Stomach (tissue), 4 donors: ENCODE results near the gene CDC7.

Experiments
- CTCF ChIP-seq, 7 experiments: fragments of 450-650 bp in 4 of 7; fragments of 200-600 bp in 3 of 7; sonication (generic) in 3 of 7; IDR thresholded peaks; one replicate each; pipeline ENCODE4 v1.5.1; 2016 to 2019; ENCODE audit warnings: antibody characterized with exemption in 7 of 7, control low read depth in 2 of 7, mild to moderate bottlenecking in 1 of 7
- POLR2AphosphoS5 ChIP-seq, 3 donors: sonication (generic); formaldehyde crosslinking; IDR thresholded peaks; one replicate each; pipeline ENCODE4 v1.6.1; 2016; ENCODE audit warnings: antibody characterized with exemption in 3 of 3

- TF ChIP-seq CTCF (IDR thresholded peaks at IDR 0.05) (no peak), POLR2AphosphoS5 (IDR thresholded peaks at IDR 0.05) (no peak)
These were observed 6.7 kb downstream of the CDC7 start for GRCh38 chr1:91507328-91507727.
